GM12801 (cell line): ENCODE results near the gene GZMM.

Source experiments
- TF ChIP-seq, protein P1 (sequence below): IDR thresholded peaks from one replicate; pipeline ENCODE4 v1.5.1; 2011; ENCODE audit warnings: control low read depth; ENCODE audit not compliant: insufficient read length; ENCODE audit errors: extremely low read depth

The GZMM gene

DNA sequence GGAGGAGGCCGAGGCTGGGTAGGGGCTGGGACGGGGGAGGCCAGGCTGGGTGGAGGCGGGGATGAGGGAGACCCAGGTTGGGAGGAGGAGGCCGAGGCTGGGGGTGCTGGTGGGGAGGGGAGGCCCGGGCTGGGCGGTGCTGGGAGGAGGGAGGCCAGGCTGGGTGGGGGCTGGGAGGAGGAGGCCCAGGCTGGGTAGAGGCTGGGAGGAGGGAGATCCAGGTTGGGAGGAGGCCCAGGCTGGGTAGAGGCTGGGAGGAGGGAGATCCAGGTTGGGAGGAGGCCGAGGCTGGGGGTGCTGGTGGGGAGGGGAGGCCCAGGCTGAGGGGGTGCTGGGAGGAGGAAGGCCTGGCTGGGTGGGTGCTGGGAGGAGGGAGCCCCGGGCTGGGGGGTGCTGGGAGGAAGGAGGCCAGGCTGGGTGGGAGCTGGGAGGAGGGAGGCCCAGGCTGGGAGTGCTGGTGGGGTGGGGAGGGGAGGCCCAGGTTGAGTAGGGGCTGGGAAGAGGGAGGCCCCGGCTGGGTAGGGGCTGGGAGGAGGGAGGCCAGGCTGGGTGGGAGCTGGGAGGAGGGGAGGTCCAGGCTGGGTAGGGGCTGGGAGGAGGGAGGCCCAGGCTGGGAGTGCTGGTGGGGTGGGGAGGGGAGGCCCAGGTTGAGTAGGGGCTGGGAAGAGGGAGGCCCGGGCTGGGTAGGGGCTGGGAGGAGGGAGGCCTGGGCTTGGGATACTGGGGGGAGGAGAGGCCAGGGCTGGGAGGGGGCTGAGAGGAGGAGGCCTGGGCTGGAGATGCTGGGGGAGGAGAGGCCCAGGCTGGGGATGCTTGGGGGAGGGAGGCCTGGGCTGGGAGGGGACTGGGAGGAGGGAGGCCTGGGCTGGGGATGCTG lies 25.9 kb upstream of the GZMM start:
- TF ChIP-seq, protein P1, sequence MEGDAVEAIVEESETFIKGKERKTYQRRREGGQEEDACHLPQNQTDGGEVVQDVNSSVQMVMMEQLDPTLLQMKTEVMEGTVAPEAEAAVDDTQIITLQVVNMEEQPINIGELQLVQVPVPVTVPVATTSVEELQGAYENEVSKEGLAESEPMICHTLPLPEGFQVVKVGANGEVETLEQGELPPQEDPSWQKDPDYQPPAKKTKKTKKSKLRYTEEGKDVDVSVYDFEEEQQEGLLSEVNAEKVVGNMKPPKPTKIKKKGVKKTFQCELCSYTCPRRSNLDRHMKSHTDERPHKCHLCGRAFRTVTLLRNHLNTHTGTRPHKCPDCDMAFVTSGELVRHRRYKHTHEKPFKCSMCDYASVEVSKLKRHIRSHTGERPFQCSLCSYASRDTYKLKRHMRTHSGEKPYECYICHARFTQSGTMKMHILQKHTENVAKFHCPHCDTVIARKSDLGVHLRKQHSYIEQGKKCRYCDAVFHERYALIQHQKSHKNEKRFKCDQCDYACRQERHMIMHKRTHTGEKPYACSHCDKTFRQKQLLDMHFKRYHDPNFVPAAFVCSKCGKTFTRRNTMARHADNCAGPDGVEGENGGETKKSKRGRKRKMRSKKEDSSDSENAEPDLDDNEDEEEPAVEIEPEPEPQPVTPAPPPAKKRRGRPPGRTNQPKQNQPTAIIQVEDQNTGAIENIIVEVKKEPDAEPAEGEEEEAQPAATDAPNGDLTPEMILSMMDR: no peak

DNA sequence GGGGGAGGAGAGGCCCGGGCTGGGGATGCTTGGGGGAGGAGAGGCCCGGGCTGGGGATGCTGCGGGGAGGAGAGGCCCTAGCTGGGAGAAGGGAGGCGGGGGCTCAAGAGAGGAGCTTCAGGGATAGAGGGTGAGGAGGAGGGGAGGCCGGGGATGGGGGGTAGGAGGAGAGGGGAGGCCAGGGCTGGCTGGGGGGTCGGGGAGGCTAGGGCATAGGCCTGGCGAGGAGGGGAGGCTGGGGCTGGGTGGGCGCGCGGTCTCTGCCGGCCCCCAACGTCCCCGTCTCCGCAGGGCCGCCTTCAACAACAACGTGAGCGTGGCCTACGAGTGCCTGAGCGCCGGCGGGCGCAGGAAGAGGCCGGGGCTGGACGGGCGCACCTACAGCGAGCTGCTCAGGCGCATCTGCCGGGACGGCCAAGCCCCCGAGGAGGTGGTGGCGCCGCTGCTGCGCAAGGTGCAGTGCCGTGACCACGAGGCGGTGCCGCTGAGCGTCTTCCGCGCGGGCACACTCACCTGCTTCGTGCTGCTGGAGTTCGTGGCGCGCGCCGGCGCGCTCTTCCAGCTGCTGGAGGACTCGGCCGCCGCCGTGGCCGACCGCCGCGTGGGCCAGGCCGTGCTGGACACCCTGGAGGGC lies 25.1 kb upstream of the GZMM start:
- TF ChIP-seq, protein P1: no peak

DNA sequence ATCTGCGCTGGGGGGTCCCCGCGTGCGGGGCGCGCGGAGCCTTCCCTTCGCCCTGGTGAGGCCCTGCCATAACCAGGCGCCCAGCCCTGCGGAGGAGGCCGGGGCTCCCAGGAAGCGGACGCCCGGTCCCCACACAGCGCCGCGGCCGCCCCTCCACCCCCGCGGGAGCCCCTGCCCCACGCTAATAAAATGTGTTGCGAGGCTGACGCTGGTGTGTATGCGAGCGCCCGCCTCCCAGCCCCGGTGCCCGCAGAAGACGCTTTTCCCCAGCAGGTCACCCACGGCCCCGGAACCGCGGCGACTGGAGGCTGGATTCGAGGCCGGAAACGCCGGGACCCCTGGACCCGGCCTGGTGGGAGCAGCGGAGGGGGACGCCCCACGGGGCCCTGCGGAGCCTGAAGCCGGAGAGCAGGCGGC lies 24.4 kb upstream of the GZMM start:
- TF ChIP-seq, protein P1: no peak

DNA sequence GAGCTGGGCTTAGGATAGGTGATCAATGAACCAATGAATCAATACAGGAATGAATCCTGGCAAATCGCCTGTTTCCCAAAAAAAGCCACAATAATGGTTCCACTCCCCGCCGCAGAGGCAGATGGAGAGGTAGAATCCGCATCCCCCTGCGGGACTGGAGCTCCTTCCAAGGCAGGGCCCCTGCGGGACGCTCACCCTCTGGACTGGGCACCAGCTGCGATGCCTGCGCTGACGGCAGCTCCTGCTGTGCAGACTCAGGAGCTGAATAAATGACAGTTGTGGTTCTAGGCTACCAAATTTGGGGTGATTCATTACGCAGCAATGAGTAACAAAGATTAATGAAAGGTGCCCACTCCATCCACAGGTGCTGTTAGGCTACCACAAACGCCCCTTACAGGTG lies 21.1 kb upstream of the GZMM start:
- TF ChIP-seq, protein P1: no peak

DNA sequence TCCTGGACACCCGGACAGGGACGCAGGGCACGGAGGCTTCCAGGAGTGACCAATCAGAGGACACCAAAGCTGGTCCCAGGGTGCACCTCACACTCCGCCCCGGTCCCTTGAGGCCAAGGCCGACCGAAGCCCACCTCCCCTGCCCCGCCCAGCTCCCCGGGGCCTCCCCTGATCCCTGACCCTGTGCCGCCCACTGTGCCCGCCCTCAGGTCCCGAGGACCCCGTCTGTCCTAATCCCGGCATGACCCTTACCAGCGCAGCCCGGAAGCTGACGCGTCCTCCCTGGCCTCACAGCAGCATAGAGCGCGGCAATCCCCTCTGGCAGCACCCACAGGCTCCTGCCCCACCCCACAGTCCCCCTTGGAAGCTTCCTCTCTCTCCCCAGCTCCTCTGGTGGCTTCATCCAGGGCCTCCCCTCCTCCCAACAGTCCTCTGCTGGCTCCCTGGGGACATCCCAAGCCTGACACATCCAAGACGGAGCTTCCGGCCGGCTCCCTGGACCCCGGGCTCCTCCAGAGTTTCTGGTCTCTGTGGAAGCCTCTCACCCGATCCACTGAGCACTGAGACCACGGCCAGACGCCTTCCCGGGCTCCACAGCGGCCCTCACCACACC lies 19.7 kb upstream of the GZMM start:
- TF ChIP-seq, protein P1: no peak

DNA sequence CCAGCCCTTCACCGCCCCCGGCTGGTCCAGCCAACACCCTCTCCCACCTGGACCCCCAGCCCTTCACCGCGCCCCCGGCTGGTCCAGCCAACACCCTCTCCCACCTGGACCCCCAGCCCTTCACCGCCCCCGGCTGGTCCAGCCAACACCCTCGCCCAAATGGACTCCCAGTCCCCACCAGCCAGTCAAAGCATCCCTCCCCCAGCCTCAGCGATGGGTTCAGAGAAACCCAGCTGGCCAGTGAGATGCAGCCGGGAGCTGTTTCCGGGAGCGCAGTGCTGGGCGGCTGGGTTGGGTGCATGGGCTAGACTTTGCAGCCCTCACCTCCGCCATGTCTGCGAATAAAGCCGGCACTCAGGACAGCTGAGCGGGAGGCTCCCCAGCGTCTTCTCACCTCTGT lies 18.8 kb upstream of the GZMM start:
- TF ChIP-seq, protein P1: no peak

DNA sequence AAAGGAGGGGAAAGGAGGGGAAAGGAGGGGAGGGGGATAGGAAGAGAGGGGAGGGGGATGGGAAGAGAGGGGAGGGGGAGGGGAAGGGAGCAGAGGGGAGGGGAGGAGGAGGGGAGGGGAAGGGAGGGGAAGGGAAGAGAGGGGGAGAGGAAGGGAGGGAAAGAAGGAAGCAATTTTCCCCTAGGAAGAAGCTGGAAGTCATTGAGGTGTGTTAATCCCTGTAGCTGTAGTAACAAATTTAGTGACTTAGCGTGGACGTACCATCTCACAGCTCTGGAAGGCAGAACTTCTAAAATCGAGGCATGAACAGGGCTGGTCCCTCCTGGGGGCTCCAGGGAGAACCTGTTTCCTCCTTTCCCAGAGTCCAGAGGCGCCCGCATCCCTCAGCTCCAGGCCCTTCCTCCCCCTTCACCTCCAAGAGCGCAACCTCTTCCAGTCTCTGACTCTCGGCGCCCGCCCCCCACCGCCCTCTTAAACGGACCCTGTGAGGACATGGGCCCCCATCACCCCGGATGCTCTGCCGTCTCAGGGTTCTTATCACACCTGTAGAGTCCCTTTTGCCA lies 17.9 kb upstream of the GZMM start:
- TF ChIP-seq, protein P1: no peak
